ENCODE measurements around the gene INVS.

DNA sequence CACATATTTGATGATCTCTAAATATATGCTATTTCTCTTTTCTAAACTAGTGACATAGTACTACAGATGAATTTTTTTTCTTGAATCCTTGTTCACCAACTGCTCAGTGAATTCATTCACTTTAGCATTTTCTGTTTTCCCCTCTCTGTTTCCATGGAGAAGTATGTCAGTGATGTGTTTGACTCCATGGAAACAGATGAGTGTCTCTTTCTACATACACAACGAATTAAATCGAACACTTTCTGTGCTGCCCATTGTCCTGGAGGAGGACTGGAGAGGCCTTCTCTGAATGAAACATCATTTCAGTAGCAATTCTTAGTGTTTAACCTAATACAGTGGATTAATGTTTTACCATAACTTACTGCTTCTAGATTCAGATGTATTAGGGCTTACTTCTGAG lies 9.5 kb downstream of the INVS start:
- no peak for TF ChIP-seq MXI1 (IDR thresholded peaks at IDR 0.05; ENCODE audit: borderline replicate concordance, low read depth, low read length)
- no peak for TF ChIP-seq POLR2A (IDR thresholded peaks at IDR 0.05; ENCODE audit: low read depth, low read length)
- TF ChIP-seq FOS (IDR thresholded peaks at IDR 0.05; ENCODE audit: low read depth, low read length) = no peak
- TF ChIP-seq, protein P1, sequence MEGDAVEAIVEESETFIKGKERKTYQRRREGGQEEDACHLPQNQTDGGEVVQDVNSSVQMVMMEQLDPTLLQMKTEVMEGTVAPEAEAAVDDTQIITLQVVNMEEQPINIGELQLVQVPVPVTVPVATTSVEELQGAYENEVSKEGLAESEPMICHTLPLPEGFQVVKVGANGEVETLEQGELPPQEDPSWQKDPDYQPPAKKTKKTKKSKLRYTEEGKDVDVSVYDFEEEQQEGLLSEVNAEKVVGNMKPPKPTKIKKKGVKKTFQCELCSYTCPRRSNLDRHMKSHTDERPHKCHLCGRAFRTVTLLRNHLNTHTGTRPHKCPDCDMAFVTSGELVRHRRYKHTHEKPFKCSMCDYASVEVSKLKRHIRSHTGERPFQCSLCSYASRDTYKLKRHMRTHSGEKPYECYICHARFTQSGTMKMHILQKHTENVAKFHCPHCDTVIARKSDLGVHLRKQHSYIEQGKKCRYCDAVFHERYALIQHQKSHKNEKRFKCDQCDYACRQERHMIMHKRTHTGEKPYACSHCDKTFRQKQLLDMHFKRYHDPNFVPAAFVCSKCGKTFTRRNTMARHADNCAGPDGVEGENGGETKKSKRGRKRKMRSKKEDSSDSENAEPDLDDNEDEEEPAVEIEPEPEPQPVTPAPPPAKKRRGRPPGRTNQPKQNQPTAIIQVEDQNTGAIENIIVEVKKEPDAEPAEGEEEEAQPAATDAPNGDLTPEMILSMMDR (conservative IDR thresholded peaks at IDR 0.05; ENCODE audit: low read depth, low read length) = no peak
- no peak for TF ChIP-seq CHD1 (IDR thresholded peaks at IDR 0.05; ENCODE audit: low read depth, low read length)
- TF ChIP-seq MAZ (IDR thresholded peaks at IDR 0.05; ENCODE audit: borderline replicate concordance, low read depth, low read length) = no peak
- no peak for TF ChIP-seq RAD21 (IDR thresholded peaks at IDR 0.05; ENCODE audit: low read length)
- TF ChIP-seq MAFK (IDR thresholded peaks at IDR 0.05; ENCODE audit: low read depth, low read length) = no peak
- TF ChIP-seq, protein P2, sequence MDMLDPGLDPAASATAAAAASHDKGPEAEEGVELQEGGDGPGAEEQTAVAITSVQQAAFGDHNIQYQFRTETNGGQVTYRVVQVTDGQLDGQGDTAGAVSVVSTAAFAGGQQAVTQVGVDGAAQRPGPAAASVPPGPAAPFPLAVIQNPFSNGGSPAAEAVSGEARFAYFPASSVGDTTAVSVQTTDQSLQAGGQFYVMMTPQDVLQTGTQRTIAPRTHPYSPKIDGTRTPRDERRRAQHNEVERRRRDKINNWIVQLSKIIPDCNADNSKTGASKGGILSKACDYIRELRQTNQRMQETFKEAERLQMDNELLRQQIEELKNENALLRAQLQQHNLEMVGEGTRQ (IDR thresholded peaks at IDR 0.05; ENCODE audit: low read depth, low read length) = no peak
- TF ChIP-seq, protein P3, sequence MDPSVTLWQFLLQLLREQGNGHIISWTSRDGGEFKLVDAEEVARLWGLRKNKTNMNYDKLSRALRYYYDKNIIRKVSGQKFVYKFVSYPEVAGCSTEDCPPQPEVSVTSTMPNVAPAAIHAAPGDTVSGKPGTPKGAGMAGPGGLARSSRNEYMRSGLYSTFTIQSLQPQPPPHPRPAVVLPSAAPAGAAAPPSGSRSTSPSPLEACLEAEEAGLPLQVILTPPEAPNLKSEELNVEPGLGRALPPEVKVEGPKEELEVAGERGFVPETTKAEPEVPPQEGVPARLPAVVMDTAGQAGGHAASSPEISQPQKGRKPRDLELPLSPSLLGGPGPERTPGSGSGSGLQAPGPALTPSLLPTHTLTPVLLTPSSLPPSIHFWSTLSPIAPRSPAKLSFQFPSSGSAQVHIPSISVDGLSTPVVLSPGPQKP (IDR thresholded peaks at IDR 0.05; ENCODE audit: borderline replicate concordance, low read depth, low read length) = no peak
- no peak for TF ChIP-seq BHLHE40 (IDR thresholded peaks at IDR 0.05; ENCODE audit: low read depth, low read length)
